IMR-90 (cell line): ENCODE results near the gene RNF175. TPM values are rescaled to one million over a fixed set of nuclear protein-coding genes. Genes with fewer than 3 reads are reported as not detected.

Experiments used
- ATAC-seq: fragments of 200-7000 bp; cut with Tn5 transposase; 2 replicates; pipeline ENCODE4 v1.9.1; 2020; ENCODE audit warnings: low read depth, mild to moderate bottlenecking, moderate library complexity
- BruUV-seq: library from RNA; stranded (reverse); fragments of 400-500 nt; replicated peaks from 2 replicates; lab custom pipeline; 2021; lab: Mats Ljungman, UMichigan
- CTCF ChIA-PET: fragments of 300-600 bp; formaldehyde crosslinking; extraction: SDS; loops from one replicate; lab custom pipeline; 2021; ENCODE audit warnings: antibody characterized with exemption; lab: Yijun Ruan, JAX
- POLR2A ChIA-PET: fragments of 300-600 bp; sonication (Branson Sonifier 250); formaldehyde crosslinking; loops from one replicate; lab custom pipeline; 2022; ENCODE audit warnings: antibody characterized with exemption; ENCODE audit not compliant: unreplicated experiment; lab: Charles Lee
- DNase-seq: peaks from one replicate; pipeline ENCODE4 v3.0.0; 2013
- H2AFZ ChIP-seq: replicated peaks from 2 replicates; pipeline ENCODE3; 2013; ENCODE audit warnings: low read length, mild to moderate bottlenecking; ENCODE audit not compliant: poor library complexity
- H2AK5ac ChIP-seq: 2 replicates; pipeline ENCODE4 v1.6.1; 2013; ENCODE audit warnings: low read depth, low read length, inconsistent platforms
- H2AK9ac ChIP-seq: replicated peaks from 2 replicates; pipeline ENCODE3; 2013; ENCODE audit warnings: mild to moderate bottlenecking, low read depth, low read length, moderate library complexity; ENCODE audit not compliant: poor library complexity
- H2BK120ac ChIP-seq: 2 replicates; pipeline ENCODE4 v1.6.1; 2013; ENCODE audit warnings: low read depth, low read length, inconsistent platforms
- H2BK15ac ChIP-seq: 3 replicates; pipeline ENCODE4 v1.6.1; 2013; ENCODE audit warnings: low read depth, low read length, inconsistent platforms
- H2BK20ac ChIP-seq: 2 replicates; pipeline ENCODE4 v1.6.1; 2013; ENCODE audit warnings: low read depth, mild to moderate bottlenecking, inconsistent platforms, low read length, moderate library complexity
- H2BK5ac ChIP-seq: 2 replicates; pipeline ENCODE4 v1.6.1; 2013; ENCODE audit warnings: mild to moderate bottlenecking, low read depth, low read length, inconsistent platforms; ENCODE audit not compliant: poor library complexity, severe bottlenecking
- H3K14ac ChIP-seq: replicated peaks from 2 replicates; pipeline ENCODE4 v1.6.1; 2013; ENCODE audit warnings: low read depth, low read length, inconsistent platforms
- H3K18ac ChIP-seq: 2 replicates; pipeline ENCODE4 v1.6.1; 2013; ENCODE audit warnings: low read depth, low read length, control low read depth
- H3K23ac ChIP-seq: 2 replicates; pipeline ENCODE4 v1.6.1; 2013; ENCODE audit warnings: low read depth, low read length, inconsistent platforms
- H3K27ac ChIP-seq: 2 replicates; pipeline ENCODE4 v1.5.1; 2013; ENCODE audit warnings: mild to moderate bottlenecking, control low read depth, low read length; ENCODE audit not compliant: insufficient read depth
- H3K27me3 ChIP-seq: 2 replicates; pipeline ENCODE4 v1.6.1; 2013; ENCODE audit warnings: low read length; ENCODE audit not compliant: control insufficient read depth, insufficient read depth
- H3K36me3 ChIP-seq: 2 replicates; pipeline ENCODE4 v1.6.1; 2013; ENCODE audit warnings: low read length, mixed read lengths; ENCODE audit not compliant: control insufficient read depth, insufficient read depth
- H3K4ac ChIP-seq: 2 replicates; pipeline ENCODE4 v1.6.1; 2013; ENCODE audit warnings: low read depth, low read length, inconsistent platforms
- H3K4me1 ChIP-seq: 2 replicates; pipeline ENCODE4 v1.6.1; 2013; ENCODE audit warnings: low read length, mixed read lengths; ENCODE audit not compliant: control insufficient read depth, insufficient read depth
- H3K4me2 ChIP-seq: 2 replicates; pipeline ENCODE4 v1.6.1; 2013; ENCODE audit warnings: low read depth, mild to moderate bottlenecking, control low read depth, low read length, moderate library complexity
- H3K4me3 ChIP-seq: 2 replicates; pipeline ENCODE4 v1.5.1; 2013; ENCODE audit warnings: low read depth, mild to moderate bottlenecking, control low read depth, low read length, moderate library complexity; ENCODE audit not compliant: insufficient read depth
- H3K56ac ChIP-seq: 2 replicates; pipeline ENCODE4 v1.6.1; 2013; ENCODE audit warnings: low read length, inconsistent platforms; ENCODE audit not compliant: insufficient read depth; ENCODE audit errors: extremely low read depth
- H3K79me1 ChIP-seq, 2 experiments: 2 replicates each; pipeline ENCODE4 v1.6.1; 2013; ENCODE audit warnings: low read length in 2 of 2, inconsistent platforms in 1 of 2, low read depth in 1 of 2
- H3K9ac ChIP-seq: 2 replicates; pipeline ENCODE4 v1.6.1; 2013; ENCODE audit warnings: low read depth, low read length, control low read depth
- H3K9me1 ChIP-seq: 2 replicates; pipeline ENCODE4 v1.6.1; 2013; ENCODE audit warnings: low read length, inconsistent platforms; ENCODE audit not compliant: insufficient read depth
- H3K9me3 ChIP-seq: 2 replicates; pipeline ENCODE4 v1.6.1; 2013; ENCODE audit warnings: low read length; ENCODE audit not compliant: control insufficient read depth, insufficient read depth
- H4K20me1 ChIP-seq: 2 replicates; pipeline ENCODE4 v1.6.1; 2013; ENCODE audit warnings: low read length, inconsistent platforms; ENCODE audit not compliant: insufficient read depth
- H4K5ac ChIP-seq: 2 replicates; pipeline ENCODE4 v1.6.1; 2013; ENCODE audit warnings: mild to moderate bottlenecking, low read depth, low read length, control low read depth
- H4K8ac ChIP-seq, 2 experiments: 2 replicates each; pipeline ENCODE4 v1.6.1; 2013; ENCODE audit warnings: low read depth in 2 of 2, low read length in 2 of 2, control low read depth in 1 of 2, inconsistent platforms in 1 of 2
- H4K91ac ChIP-seq: 2 replicates; pipeline ENCODE4 v1.6.1; 2013; ENCODE audit warnings: low read depth, low read length, inconsistent platforms; ENCODE audit not compliant: insufficient read depth
- BHLHE40 ChIP-seq: fragments of 150-350 bp; IDR thresholded peaks from 2 replicates; pipeline ENCODE4 v1.6.1; 2016; ENCODE audit warnings: mild to moderate bottlenecking, low read depth, low read length
- CEBPB ChIP-seq: IDR thresholded peaks from 2 replicates; pipeline ENCODE4 v1.6.1; 2012; ENCODE audit warnings: low read depth, low read length, improper control_type of control experiment
- CHD1 ChIP-seq: IDR thresholded peaks from 2 replicates; pipeline ENCODE4 v1.6.1; 2012; ENCODE audit warnings: low read depth, low read length, improper control_type of control experiment
- FOS ChIP-seq: fragments of 150-350 bp; IDR thresholded peaks from 2 replicates; pipeline ENCODE4 v1.6.1; 2016; ENCODE audit warnings: low read depth, low read length
- MAFK ChIP-seq: IDR thresholded peaks from 2 replicates; pipeline ENCODE4 v1.6.1; 2012; ENCODE audit warnings: low read depth, low read length, improper control_type of control experiment
- POLR2A ChIP-seq: IDR thresholded peaks from 2 replicates; pipeline ENCODE4 v1.6.1; 2012; ENCODE audit warnings: mild to moderate bottlenecking, low read depth, low read length
- RAD21 ChIP-seq: IDR thresholded peaks from 2 replicates; pipeline ENCODE4 v1.6.1; 2012; ENCODE audit warnings: low read length, improper control_type of control experiment
- RFX5 ChIP-seq: IDR thresholded peaks from 2 replicates; pipeline ENCODE4 v1.8.0; 2012; ENCODE audit warnings: low read depth, mild to moderate bottlenecking, low read length, moderate library complexity
- SMC3 ChIP-seq: fragments of 150-350 bp; IDR thresholded peaks from 2 replicates; pipeline ENCODE4 v1.6.1; 2016; ENCODE audit warnings: low read depth, mild to moderate bottlenecking, antibody characterized with exemption, low read length, moderate library complexity
- WGBS, 2 experiments: methylation state at CpG; one replicate each; pipeline versions ENCODE4 v1.1.5 to v1.1.7; 2013; ENCODE audit warnings: missing lambda C conversion rate in 2 of 2; ENCODE audit not compliant: insufficient read length in 1 of 2; ENCODE audit errors: extremely low coverage in 2 of 2; 5-methylcytosine and 5-hydroxymethylcytosine counted together
- dilution Hi-C: fragments of 300-500 bp; cut with HindIII; formaldehyde crosslinking; loops from one replicate; pipeline ENCODE4 v1.14.3; 2018; ENCODE audit warnings: low sequenced_read_pairs; ENCODE audit not compliant: unreplicated experiment
- in situ Hi-C: fragments of 300-500 bp; cut with MboI; formaldehyde crosslinking; loops from 3 replicates; pipeline ENCODE4 v1.14.3; 2019; ENCODE audit warnings: low sequenced_read_pairs, inconsistent platforms, mixed read lengths
- intact Hi-C: fragments of 100-400 bp; cut with micrococcal nuclease; formaldehyde crosslinking; loops from 2 replicates; pipeline ENCODE4 v1.10.0; 2022
- polyA plus RNA-seq, 3 experiments: library from polyadenylated mRNA; depleted of rRNA; stranded (reverse); fragments of >200 nt; gene quantifications; 2 replicates each; pipeline ENCODE4 v1.2.3, GENCODE V29; 2012; ENCODE audit warnings: low replicate concordance in 1 of 3
- total RNA-seq: library from RNA; depleted of rRNA; stranded (reverse); fragments of >200 nt; gene quantifications from 2 replicates; pipeline ENCODE4 v1.2.3, GENCODE V29; 2012
- TF ChIP-seq, protein P1 (sequence below): fragments of 150-350 bp; IDR thresholded peaks from 2 replicates; pipeline ENCODE4 v1.6.1; 2017; ENCODE audit warnings: mild to moderate bottlenecking, antibody characterized with exemption, low read length, low read depth
- TF ChIP-seq, protein P2 (sequence below): conservative IDR thresholded peaks from 2 replicates; pipeline ENCODE4 v1.5.1; 2012; ENCODE audit warnings: mild to moderate bottlenecking, low read depth, low read length, improper control_type of control experiment

Gene RNF175
- total and polyA plus RNA-seq, 2 of the 4 experiments (the other 2 are of a cell fraction) = not detected

DNA sequence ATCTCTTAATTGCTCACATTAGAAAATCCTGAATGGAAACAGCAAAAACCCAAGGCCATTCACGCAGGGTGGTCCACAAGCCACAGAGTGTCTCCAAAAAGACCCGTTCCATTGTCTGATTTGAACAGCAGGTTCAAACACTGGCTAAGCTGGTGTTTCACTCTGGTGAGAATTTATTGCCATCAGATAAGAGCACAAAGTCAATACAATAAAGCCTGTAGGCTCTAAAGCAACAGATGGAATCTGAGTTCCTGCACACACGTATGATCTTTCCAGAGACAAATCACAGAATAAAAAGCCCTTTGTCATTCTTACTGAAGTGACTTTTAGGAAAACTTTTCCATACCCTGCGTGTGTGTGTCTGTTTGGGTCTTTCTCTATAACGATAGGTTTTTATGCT is 34.2 kb upstream of the RNF175 start:
- no peak overlapping the region for H2AFZ ChIP-seq
- no peaks in the 10 kb centered on the region for H3K79me1 ChIP-seq
- no peaks in the 10 kb centered on the region for H3K36me3 ChIP-seq
- no peak for TF ChIP-seq BHLHE40
- no peak for TF ChIP-seq RAD21
- TF ChIP-seq MAFK = no peak
- TF ChIP-seq, protein P1, sequence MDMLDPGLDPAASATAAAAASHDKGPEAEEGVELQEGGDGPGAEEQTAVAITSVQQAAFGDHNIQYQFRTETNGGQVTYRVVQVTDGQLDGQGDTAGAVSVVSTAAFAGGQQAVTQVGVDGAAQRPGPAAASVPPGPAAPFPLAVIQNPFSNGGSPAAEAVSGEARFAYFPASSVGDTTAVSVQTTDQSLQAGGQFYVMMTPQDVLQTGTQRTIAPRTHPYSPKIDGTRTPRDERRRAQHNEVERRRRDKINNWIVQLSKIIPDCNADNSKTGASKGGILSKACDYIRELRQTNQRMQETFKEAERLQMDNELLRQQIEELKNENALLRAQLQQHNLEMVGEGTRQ = no peak
- no peak for TF ChIP-seq POLR2A
- no peak for TF ChIP-seq CHD1
- no peak for TF ChIP-seq FOS
- TF ChIP-seq RFX5 = no peak
- no peak for TF ChIP-seq CEBPB
- TF ChIP-seq SMC3 = no peak
- TF ChIP-seq, protein P2, sequence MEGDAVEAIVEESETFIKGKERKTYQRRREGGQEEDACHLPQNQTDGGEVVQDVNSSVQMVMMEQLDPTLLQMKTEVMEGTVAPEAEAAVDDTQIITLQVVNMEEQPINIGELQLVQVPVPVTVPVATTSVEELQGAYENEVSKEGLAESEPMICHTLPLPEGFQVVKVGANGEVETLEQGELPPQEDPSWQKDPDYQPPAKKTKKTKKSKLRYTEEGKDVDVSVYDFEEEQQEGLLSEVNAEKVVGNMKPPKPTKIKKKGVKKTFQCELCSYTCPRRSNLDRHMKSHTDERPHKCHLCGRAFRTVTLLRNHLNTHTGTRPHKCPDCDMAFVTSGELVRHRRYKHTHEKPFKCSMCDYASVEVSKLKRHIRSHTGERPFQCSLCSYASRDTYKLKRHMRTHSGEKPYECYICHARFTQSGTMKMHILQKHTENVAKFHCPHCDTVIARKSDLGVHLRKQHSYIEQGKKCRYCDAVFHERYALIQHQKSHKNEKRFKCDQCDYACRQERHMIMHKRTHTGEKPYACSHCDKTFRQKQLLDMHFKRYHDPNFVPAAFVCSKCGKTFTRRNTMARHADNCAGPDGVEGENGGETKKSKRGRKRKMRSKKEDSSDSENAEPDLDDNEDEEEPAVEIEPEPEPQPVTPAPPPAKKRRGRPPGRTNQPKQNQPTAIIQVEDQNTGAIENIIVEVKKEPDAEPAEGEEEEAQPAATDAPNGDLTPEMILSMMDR = no peak
- peaks cover 40% of the 10 kb centered on the region for H3K27me3 ChIP-seq
- no peak overlapping the region for H2BK5ac ChIP-seq
- no peak overlapping the region for H3K27ac ChIP-seq
- no peak overlapping the region for H3K23ac ChIP-seq
- no peak overlapping the region for H3K4me3 ChIP-seq
- H4K20me1 ChIP-seq = no peaks in the 10 kb centered on the region
- no CpG with 5 or more reads among the region's 5 CpGs for WGBS, 2 experiments
- H4K5ac ChIP-seq = no peak overlapping the region
- H3K4me2 ChIP-seq = no peak overlapping the region
- in situ Hi-C loops = no loop called here
- H2AK9ac ChIP-seq = no peak overlapping the region
- H2BK15ac ChIP-seq = no peak overlapping the region
- H2BK120ac ChIP-seq = no peak overlapping the region
- H3K9me1 ChIP-seq = no peaks in the 10 kb centered on the region
- no TSS peak for BruUV-seq
- no peak overlapping the region for H3K9ac ChIP-seq
- ChIA-PET CTCF (no interaction called here), POLR2A (no interaction called here)
- dilution Hi-C loops = no loop called here
- no peak overlapping the region for H3K56ac ChIP-seq
- H4K91ac ChIP-seq = no peak overlapping the region
- no peaks in the 10 kb centered on the region for H3K9me3 ChIP-seq
- H3K14ac ChIP-seq = no peak overlapping the region
- no peak overlapping the region for H3K18ac ChIP-seq
- H4K8ac ChIP-seq = no peak overlapping the region
- no peak for ATAC-seq
- intact Hi-C loops = no loop called here
- H2BK20ac ChIP-seq = no peak overlapping the region
- DNase-seq = no peak
- no peaks in the 10 kb centered on the region; the same call in 1 of the 2 replicates for H3K4me1 ChIP-seq
- H3K4ac ChIP-seq = no peak overlapping the region
- no peak overlapping the region for H2AK5ac ChIP-seq
